ENCODE results near the gene PROKR1. TPM values are rescaled to one million over a fixed set of nuclear protein-coding genes. Genes with fewer than 3 reads are reported as not detected.

The PROKR1 gene
- total and polyA plus RNA-seq, 7 donors = 0.20 to 1.1 (median 0.67) TPM; not detected in 3

DNA sequence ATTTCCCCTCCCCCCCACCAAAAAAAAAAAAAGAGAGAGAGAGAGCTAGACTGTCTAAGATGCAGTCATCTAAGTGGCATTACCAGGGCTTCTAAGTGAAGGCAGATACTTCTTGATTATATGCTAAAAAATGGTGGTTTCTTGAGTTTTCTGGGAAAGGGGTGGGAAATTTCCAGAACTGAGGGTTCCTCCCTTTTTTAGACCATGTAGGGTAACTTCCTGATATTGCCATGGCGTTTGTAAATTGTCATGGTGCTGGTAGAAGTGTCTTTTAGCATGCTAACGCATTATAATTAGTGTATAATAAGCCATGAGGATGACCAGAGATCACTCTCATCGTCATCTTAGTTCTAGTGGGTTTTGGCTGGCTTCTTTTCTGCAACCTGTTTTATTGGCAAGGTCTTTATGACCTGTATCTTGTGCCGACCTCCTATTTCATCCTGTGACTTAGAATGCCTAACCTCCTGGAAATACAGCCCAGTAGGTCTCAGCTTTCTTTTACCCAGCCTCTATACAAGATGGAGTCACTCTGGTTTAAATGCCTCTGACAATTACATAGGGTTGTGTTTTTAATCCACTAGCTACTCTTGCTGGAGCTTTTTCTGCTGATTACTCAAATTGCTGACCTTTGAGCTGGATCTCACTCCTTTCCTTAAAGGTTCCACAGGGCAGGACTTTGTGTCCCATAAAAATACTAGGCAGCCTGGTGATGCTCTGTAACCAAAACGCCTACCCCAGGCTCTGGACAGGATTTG is 30.4 kb upstream of the PROKR1 start:
- Histone ChIP-seq H3K27ac (no peak overlapping the region), H3K4me3 (no peak overlapping the region), H3K36me3 (no peaks in the 10 kb centered on the region), H3K9me3 (peaks cover 0 to 5% (median 0%) of the 10 kb centered on the region in 4 donors), H3K27me3 (no peaks in the 10 kb centered on the region), H3K4me1 (no peaks in the 10 kb centered on the region)
- 72 to 88% methylated on average over 5 of the region's 5 CpGs for WGBS, 2 donors
- TF ChIP-seq POLR2A (IDR thresholded peaks at IDR 0.05) (no peak), POLR2AphosphoS5 (IDR thresholded peaks at IDR 0.05) (no peak)
- DNase-seq = no peak
- intact Hi-C loops (cut with DNase I) = no loop called here

DNA sequence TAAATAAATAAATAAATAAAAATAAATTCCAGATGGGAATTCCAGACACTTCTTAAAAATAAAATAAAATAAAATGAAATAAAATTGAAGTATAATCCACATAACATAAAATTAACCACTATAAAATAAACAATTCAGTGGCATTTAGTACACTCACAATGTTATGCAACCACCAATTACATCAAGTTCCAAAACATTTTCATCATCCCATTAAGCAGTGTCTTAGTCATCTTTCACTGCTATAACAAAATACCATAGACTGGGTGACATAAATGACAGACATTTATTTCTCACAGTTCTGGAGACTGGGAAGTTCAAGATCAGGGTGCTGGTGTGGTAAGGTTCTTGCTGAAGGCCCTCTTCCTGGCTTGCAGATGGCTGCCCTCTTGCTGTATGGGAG is 22.6 kb upstream of the PROKR1 start:
- no peak for TF ChIP-seq POLR2AphosphoS5 (IDR thresholded peaks at IDR 0.05)
- no peak for TF ChIP-seq POLR2A (IDR thresholded peaks at IDR 0.05)
- TF ChIP-seq EP300 (IDR thresholded peaks at IDR 0.05) = no peak
- no peak overlapping the region for H3K4me3 ChIP-seq
- H3K9me3 ChIP-seq = peaks cover 0 to 5% (median 0%) of the 10 kb centered on the region in 4 donors
- intact Hi-C loops (cut with DNase I) = no loop called here
- no peaks in the 10 kb centered on the region for H3K36me3 ChIP-seq
- H3K27me3 ChIP-seq = no peaks in the 10 kb centered on the region
- H3K27ac ChIP-seq = no peak overlapping the region
- no peaks in the 10 kb centered on the region for H3K4me1 ChIP-seq
- DNase-seq = no peak

DNA sequence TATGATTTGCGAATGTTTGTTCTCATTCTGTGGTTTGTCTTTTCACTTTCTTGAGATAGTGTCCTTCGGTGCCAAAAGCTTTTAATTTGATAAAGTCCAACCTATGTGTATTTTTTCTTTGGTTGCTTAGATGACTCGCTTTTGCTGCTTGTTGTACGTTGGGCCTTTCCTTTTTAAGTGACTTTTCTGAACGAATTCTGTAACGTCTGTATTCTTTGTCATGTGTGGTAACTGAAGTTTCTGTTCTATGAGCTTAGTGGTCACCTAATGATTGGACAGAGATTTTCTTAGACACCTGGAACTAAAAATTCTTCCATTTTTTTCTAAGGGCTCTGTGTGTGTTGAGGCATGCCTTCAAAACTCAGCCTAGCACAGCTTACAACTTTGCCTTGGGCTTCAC is 19.6 kb upstream of the PROKR1 start:
- 93% methylated on average over 6 of the region's 6 CpGs for WGBS, 2 donors
- no peak for DNase-seq

DNA sequence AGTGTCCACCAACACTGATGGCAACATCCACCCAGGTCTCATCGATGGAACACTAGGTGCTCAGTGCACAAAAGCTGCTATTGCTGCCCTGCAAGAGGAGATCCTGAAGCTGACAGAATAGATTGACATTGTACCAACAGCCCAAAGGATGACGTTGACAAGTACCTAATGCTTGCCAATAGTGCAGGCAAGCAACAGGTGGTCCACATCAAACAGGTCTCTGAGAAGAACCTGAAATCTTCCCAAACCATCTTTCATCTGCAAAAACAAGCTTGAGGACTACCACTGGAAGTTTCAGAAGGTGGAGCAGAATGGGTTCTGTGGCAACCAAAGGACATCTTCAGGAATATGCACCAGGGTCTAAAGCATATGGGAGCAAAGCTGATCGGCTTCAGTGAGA is 15.8 kb upstream of the PROKR1 start:
- H3K4me1 ChIP-seq = no peaks in the 10 kb centered on the region
- WGBS, 2 donors = 92% methylated on average over 3 of the region's 3 CpGs
- no peak overlapping the region for H3K4me3 ChIP-seq
- H3K36me3 ChIP-seq = no peaks in the 10 kb centered on the region
- H3K27ac ChIP-seq = no peak overlapping the region
- H3K27me3 ChIP-seq = no peaks in the 10 kb centered on the region
- intact Hi-C loops (cut with DNase I) = no loop called here
- TF ChIP-seq POLR2AphosphoS5 (IDR thresholded peaks at IDR 0.05) = no peak
- TF ChIP-seq EP300 (IDR thresholded peaks at IDR 0.05) = no peak
- H3K9me3 ChIP-seq = no peaks in the 10 kb centered on the region
- DNase-seq = no peak

More for the DNA sequence above, 19.6 kb upstream of the PROKR1 start:
- Histone ChIP-seq H3K4me1 (no peaks in the 10 kb centered on the region), H3K27me3 (no peaks in the 10 kb centered on the region), H3K27ac (no peak overlapping the region), H3K9me3 (peaks cover 0 to 5% (median 0%) of the 10 kb centered on the region in 4 donors), H3K4me3 (no peak overlapping the region), H3K36me3 (no peaks in the 10 kb centered on the region)
- TF ChIP-seq EP300 (IDR thresholded peaks at IDR 0.05) (no peak), POLR2AphosphoS5 (IDR thresholded peaks at IDR 0.05) (no peak)
- TF ChIP-seq, protein P1, sequence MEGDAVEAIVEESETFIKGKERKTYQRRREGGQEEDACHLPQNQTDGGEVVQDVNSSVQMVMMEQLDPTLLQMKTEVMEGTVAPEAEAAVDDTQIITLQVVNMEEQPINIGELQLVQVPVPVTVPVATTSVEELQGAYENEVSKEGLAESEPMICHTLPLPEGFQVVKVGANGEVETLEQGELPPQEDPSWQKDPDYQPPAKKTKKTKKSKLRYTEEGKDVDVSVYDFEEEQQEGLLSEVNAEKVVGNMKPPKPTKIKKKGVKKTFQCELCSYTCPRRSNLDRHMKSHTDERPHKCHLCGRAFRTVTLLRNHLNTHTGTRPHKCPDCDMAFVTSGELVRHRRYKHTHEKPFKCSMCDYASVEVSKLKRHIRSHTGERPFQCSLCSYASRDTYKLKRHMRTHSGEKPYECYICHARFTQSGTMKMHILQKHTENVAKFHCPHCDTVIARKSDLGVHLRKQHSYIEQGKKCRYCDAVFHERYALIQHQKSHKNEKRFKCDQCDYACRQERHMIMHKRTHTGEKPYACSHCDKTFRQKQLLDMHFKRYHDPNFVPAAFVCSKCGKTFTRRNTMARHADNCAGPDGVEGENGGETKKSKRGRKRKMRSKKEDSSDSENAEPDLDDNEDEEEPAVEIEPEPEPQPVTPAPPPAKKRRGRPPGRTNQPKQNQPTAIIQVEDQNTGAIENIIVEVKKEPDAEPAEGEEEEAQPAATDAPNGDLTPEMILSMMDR (IDR thresholded peaks at IDR 0.05) = no peak
- intact Hi-C loops (cut with DNase I) = no loop called here

DNA sequence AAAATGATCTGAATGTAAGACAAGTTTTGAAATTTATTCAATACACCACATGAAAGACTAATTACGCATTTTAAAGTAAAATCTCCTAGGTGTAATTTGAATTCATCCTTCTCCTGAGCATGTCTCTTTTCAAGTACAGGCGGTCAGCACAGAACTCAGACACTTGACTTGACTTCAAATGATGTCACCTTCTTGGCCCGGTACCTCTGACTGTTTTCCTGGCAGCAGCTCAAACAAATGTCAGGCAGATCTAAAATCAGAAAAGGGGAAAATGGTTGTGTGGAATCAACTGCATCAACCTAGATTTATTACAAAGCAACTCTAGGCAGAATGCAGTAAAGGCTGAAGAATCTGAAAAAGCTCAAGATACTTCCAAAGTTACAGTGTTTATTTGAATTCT is 11.4 kb upstream of the PROKR1 start:
- DNase-seq = no peak
- H3K27me3 ChIP-seq = peaks cover 0 to 9% (median 0%) of the 10 kb centered on the region in 3 donors
- WGBS, 2 donors = 59 to 71% methylated on average over 3 of the region's 3 CpGs
- H3K27ac ChIP-seq = no peak overlapping the region
- H3K4me3 ChIP-seq = no peak overlapping the region
- H3K36me3 ChIP-seq = no peaks in the 10 kb centered on the region
- TF ChIP-seq EP300 (IDR thresholded peaks at IDR 0.05) (no peak), POLR2A (IDR thresholded peaks at IDR 0.05) (no peak)
- H3K9me3 ChIP-seq = no peaks in the 10 kb centered on the region
- H3K4me1 ChIP-seq = no peaks in the 10 kb centered on the region
- intact Hi-C loops (cut with DNase I) = no loop called here

DNA sequence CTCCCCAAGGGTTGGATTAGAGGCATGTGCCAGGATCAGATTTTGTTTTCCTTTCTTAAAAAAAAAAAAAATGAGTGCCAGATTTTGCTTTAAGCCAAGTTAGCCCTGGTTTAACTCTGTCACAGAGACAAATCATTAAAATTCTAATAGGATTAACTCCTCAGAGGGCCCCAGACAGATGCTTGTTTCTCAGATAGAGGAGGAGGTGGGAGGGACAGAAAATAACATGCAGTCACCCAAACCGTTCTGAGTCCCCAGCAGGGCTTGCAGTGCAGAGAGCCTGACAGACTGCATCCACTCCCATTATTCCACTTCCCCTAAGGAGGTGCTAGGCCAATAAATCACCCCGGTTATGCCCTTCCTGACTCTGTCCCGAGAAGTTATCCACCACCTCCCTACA is 6.3 kb upstream of the PROKR1 start:
- intact Hi-C loops (cut with DNase I) = no loop called here
- Histone ChIP-seq H3K4me1 (no peaks in the 10 kb centered on the region), H3K9me3 (peaks cover 0 to 4% (median 0%) of the 10 kb centered on the region in 4 donors), H3K27me3 (peaks cover 2 to 51% (median 17%) of the 10 kb centered on the region in 3 donors), H3K36me3 (no peaks in the 10 kb centered on the region), H3K27ac (no peak overlapping the region), H3K4me3 (no peak overlapping the region)
- 64 to 74% methylated on average over 3 of the region's 3 CpGs for WGBS, 2 donors
- DNase-seq = no peak
- TF ChIP-seq POLR2A (IDR thresholded peaks at IDR 0.05) (no peak), EP300 (IDR thresholded peaks at IDR 0.05) (no peak), POLR2AphosphoS5 (IDR thresholded peaks at IDR 0.05) (no peak)
- TF ChIP-seq, protein P1 (IDR thresholded peaks at IDR 0.05) = no peak
